Epithelial cell of proximal tubule (primary cell): ENCODE measurements around the gene MLIP. TPM values are rescaled to one million over a fixed set of nuclear protein-coding genes. Genes with fewer than 3 reads are reported as not detected.

Source experiments
- DNase-seq: peaks from one replicate; pipeline ENCODE4 v3.0.0-alpha.2; 2011; ENCODE audit warnings: low read depth
- H3K4me3 ChIP-seq: 2 replicates; pipeline ENCODE4 v1.5.1; 2011; ENCODE audit warnings: low read depth, mild to moderate bottlenecking, low read length
- total RNA-seq: library from RNA; depleted of rRNA; stranded (reverse); fragments of >200 nt; gene quantifications from 2 replicates; pipeline ENCODE4 v1.2.3, GENCODE V29; 2015
- TF ChIP-seq, protein P1 (sequence below): conservative IDR thresholded peaks from 2 replicates; pipeline ENCODE4 v1.5.1; 2012; ENCODE audit warnings: low read depth, mild to moderate bottlenecking, low read length

The MLIP gene
- total RNA-seq, 1 donor from 2014 or later: not detected

GRCh38 chr6:54115966-54116365 lies 4.7 kb downstream of the MLIP start:
- TF ChIP-seq, protein P1, sequence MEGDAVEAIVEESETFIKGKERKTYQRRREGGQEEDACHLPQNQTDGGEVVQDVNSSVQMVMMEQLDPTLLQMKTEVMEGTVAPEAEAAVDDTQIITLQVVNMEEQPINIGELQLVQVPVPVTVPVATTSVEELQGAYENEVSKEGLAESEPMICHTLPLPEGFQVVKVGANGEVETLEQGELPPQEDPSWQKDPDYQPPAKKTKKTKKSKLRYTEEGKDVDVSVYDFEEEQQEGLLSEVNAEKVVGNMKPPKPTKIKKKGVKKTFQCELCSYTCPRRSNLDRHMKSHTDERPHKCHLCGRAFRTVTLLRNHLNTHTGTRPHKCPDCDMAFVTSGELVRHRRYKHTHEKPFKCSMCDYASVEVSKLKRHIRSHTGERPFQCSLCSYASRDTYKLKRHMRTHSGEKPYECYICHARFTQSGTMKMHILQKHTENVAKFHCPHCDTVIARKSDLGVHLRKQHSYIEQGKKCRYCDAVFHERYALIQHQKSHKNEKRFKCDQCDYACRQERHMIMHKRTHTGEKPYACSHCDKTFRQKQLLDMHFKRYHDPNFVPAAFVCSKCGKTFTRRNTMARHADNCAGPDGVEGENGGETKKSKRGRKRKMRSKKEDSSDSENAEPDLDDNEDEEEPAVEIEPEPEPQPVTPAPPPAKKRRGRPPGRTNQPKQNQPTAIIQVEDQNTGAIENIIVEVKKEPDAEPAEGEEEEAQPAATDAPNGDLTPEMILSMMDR: no peak
- DNase-seq: no peak
- H3K4me3 ChIP-seq: no peak overlapping the region

DNA sequence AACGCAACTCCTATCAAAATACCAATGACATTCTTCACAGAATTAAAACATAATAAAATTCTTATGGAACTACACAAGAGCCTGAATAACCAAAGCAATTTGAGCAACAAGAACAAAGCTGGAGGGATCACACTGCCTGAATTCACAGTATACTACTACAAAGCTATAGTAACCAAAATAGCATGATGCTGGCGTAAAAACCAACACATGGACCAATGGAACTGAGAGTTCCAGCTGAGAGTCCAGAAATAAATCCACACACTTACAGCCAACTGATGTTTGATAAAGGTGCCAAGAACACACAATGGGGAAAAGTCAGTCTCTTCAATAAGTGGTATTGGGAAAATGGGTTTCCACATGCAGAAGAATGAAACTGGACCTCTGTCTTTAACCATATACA lies 6.9 kb downstream of the MLIP start:
- DNase-seq: no peak
- H3K4me3 ChIP-seq: no peak overlapping the region
- TF ChIP-seq, protein P1: no peak

DNA sequence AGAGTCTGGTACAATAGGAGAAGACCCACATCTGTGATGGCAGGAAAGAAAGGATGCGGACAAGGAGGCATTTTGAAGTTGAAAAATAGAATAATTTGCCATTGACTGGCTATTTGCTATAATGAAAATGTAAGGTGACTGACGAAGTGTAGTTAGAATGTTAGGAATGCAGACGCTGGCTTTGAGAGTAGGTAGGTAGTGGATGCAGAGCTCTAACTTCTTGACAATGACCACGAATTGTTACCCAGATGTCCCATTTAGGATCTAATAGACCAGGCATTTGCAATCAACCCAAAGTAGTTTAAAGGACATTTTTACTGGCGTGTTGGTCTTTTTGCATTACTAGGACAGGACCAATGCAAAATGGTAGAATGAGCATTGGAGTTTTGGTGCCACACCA lies 14.2 kb downstream of the MLIP start:
- no peak overlapping the region for H3K4me3 ChIP-seq
- DNase-seq: no peak
- TF ChIP-seq, protein P1: no peak

DNA sequence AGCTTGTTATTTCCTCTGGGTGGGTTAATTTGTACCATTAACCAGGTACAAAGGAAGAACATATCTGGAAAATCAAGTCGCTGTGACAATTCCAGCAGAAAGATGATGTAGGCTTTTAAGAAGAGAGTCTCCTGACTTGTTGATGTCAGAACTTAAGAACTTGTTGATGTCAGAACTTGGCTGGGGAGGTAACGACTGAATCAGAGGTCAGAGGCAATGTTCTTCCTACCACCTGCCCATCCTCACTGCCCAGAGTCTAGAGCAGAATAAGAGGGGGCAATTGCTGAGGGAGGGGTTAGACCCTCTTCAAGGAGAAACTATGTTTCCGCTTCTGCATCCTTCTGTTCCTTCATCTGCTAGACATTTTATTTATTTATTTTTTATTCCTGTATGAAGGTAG lies 18.9 kb downstream of the MLIP start:
- DNase-seq: no peak
- TF ChIP-seq, protein P1: no peak
- H3K4me3 ChIP-seq: no peak overlapping the region

GRCh38 chr6:54132587-54132986 lies 21.3 kb downstream of the MLIP start:
- no peak overlapping the region for H3K4me3 ChIP-seq
- no peak for DNase-seq
- TF ChIP-seq, protein P1: no peak

DNA sequence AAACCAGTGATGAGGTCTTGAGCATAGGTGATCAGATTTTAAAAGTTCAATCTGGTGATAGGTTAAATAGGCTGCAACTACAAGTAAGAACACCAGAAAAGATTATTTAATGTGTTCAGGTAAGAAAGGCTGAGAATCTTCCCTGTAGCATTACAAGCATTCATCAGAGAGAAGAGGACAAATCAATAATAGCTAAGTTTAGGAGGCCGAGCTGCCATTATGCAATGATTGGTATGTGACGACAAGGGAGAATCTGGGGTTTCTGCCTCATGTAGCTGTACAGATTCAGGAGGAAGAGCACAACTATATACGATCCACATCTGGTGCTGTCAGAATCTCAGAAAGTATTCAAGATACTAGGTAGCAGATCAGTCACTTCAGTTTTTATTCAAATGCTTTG lies 21.9 kb downstream of the MLIP start:
- H3K4me3 ChIP-seq: no peak overlapping the region
- TF ChIP-seq, protein P1: no peak
- DNase-seq: no peak

DNA sequence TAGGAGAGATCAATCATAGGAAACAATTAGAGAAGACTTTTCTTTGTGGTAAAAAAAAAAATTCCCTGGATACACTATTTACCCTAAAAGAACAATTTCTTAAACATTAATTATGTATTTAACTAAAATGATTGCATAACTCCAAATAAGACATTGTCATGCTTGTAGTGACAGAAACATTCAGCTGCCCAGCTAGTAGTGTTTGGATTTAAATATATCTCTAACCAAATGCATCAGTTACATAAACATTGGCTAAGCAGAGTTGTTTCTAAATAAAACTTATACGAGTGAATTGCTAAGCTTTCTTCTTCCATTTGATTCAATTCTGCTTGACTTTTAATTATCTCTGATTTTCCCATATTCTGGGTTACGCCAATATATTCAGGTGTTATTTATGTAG lies 23.7 kb downstream of the MLIP start:
- no peak overlapping the region for H3K4me3 ChIP-seq
- TF ChIP-seq, protein P1: no peak
- no peak for DNase-seq
